Peyer's patch (tissue), 4 donors: Measurements from ENCODE around the gene KDM1A.
"Not testable (repeated sequence)": the region's sequence is repeated elsewhere in the genome, so short reads cannot be mapped to it uniquely, and the experiment has no call there.

Experiments used
- CTCF ChIP-seq, 6 experiments: fragments of 450-650 bp in 4 of 6; fragments of 200-600 bp in 2 of 6; sonication (generic) in 1 of 6; IDR thresholded peaks; one replicate each; pipeline ENCODE4 v1.5.1; 2017 to 2019; ENCODE audit warnings: antibody characterized with exemption in 6 of 6, mild to moderate bottlenecking in 3 of 6, moderate library complexity in 1 of 6
- POLR2A ChIP-seq, 2 donors: fragments of 450-650 bp; IDR thresholded peaks; one replicate each; pipeline ENCODE4 v1.5.1; 2017; ENCODE audit warnings: antibody characterized with exemption in 2 of 2, mild to moderate bottlenecking in 2 of 2, moderate library complexity in 2 of 2

DNA sequence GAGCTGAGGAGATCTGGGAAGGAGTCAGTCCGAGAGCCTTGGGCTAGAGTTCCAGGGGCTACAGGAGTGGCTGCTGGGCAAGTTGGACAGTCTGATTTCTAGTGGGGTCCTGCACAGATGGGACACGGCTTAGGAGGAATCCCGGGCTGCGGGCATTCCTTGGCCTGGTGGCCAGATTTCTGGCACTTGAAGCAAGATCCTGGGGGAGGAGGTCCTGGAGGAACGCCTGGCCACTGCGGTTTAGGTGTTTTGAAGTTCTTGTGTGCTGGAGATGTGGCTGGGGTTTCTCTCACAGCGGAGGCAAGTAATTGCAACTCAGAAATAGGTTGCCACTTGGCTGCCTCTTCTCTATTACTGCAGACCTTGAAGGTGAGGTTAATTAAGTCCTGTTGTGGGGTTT lies 17.1 kb upstream of the KDM1A start:
- TF ChIP-seq CTCF, POLR2A (IDR thresholded peaks at IDR 0.05): not testable (repeated sequence)
